GM12801 (cell line): ENCODE results near the gene GABRR2.

ENCODE experiments used
- CTCF ChIP-seq: IDR thresholded peaks from one replicate; pipeline ENCODE4 v1.5.1; 2011; ENCODE audit warnings: control low read depth; ENCODE audit not compliant: insufficient read length; ENCODE audit errors: extremely low read depth

Gene GABRR2

GRCh38 chr6:89315249-89315885 is at the start of gene GABRR2:
TSS of gene GABRR2 (minus strand) at chr6:89315299. CDS start at chr6:89315165, 134 bp downstream.
- no peak for TF ChIP-seq CTCF

DNA sequence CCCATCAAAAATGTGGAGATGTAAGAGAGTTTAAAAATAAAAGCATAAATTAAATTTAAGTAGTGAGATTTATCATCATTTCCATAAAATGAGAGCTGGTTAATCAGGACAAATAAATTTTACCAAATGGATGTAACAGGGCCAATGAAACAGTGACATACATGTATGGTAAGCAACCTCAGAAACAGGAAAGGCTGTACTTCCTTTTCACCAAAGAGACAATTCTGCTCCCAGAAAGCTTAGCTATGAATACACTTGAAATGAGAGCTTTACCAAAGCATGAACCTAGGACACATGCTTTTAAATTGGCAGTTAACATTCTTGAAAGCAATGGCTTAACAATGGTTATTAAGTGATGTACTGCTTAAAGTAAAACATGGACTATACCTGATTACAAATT is 49.5 kb upstream of the GABRR2 start:
- TF ChIP-seq CTCF: no peak

- no peak for TF ChIP-seq CTCF
These were observed 46.1 kb upstream of the GABRR2 start for GRCh38 chr6:89361171-89361570.

DNA sequence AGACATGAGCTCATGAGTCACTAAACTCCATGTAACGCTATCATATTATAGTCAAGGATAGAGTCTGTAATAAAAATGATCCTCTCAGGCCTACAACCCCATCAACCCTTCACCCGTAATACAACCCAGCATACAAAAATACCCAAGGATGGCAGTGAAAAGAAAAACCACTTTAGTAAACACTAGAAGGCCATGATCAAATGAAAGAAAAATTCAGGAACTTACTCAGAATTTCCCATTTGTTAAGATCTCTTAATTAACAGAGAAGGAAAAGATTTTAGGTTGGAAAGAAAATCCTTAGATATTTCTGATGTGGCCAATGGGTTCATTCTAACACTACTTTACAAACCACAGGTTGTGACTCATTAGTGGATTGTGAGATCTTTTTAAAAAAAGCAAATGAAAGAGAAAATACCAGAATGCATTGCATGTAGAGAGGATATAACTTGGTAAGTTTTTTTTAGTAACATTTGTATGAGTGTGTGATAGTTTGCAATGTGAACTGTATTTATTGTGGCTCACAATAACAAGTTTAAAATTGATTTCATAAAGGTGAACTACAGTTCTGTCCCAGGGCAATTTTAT is 45.4 kb upstream of the GABRR2 start:
- no peak for TF ChIP-seq CTCF

GRCh38 chr6:89359561-89359960 is 44.5 kb upstream of the GABRR2 start:
- TF ChIP-seq CTCF: no peak

DNA sequence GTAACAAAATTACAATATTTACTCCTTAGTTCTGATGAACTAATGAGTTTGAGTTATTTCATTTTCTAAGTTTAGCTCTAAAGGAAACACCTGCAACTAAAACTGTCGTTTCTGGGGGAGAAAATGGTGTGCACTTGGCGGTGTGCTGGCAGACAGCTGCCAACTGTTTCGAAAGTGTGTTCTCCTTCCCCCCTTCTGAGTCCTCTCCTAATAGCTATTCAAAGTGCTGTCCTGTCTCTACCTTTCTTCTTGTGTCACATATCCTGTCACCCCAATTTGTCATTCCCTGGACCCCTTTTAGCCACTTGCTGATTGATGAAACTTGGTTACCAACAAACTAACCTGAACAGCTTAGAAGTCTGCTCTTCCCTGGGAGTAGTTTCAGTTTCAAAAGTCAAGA is 42.3 kb upstream of the GABRR2 start:
- TF ChIP-seq CTCF: no peak

DNA sequence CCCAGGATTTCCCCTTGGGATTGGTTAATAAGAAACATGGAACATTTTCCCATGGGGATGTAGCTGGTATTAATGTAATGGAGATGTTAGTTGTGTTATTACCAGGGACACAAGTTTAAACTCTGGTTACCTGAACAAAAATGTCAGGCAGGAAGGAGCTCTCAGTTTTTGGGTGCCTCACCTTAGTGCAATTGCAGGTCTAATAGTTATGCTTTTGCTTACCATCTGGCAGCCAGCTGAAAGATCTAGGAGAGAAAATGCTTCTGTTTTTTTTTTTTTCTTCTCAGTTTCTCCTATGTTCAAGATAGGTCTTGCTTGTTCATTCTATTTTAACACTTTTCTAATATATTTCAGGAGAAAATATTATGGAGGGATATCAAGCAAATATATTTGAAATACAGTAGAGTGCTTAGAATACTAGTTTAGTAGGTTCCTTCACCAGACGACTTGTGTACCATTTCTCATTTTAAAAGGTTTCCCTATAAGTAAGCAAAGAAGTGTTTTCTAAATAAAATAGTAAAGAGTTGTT is 41.6 kb upstream of the GABRR2 start:
- TF ChIP-seq CTCF: no peak
